Neural crest cell (in vitro differentiated cells): ENCODE data around the gene RDH5. TPM values are rescaled to one million over a fixed set of nuclear protein-coding genes. Genes with fewer than 3 reads are reported as not detected.

Experiments used
- DNase-seq: peaks from one replicate; pipeline ENCODE4 v3.0.0; 2021; ENCODE audit warnings: low read depth, mixed read lengths, low spot score
- H3K27ac Mint-ChIP-seq: one replicate; pipeline ENCODE4 v1.8.0; 2021; ENCODE audit warnings: mild to moderate bottlenecking, mixed read lengths; ENCODE audit not compliant: unreplicated experiment
- H3K27me3 Mint-ChIP-seq: 2 replicates; pipeline ENCODE4 v1.8.0; 2021; ENCODE audit warnings: low read depth, mild to moderate bottlenecking, mixed read lengths
- H3K36me3 Mint-ChIP-seq: 2 replicates; pipeline ENCODE4 v1.8.0; 2021; ENCODE audit warnings: low read depth, mild to moderate bottlenecking, mixed read lengths
- H3K4me1 Mint-ChIP-seq: 2 replicates; pipeline ENCODE4 v1.8.0; 2021; ENCODE audit warnings: mixed read lengths
- H3K4me3 Mint-ChIP-seq: one replicate; pipeline ENCODE4 v1.8.0; 2021; ENCODE audit warnings: mild to moderate bottlenecking, mixed read lengths
- H3K9me3 Mint-ChIP-seq: 2 replicates; pipeline ENCODE4 v1.8.0; 2021; ENCODE audit warnings: mixed read lengths
- total RNA-seq: library from RNA; stranded (reverse); gene quantifications from 2 replicates; pipeline ENCODE4 v1.2.1, GENCODE V29; 2021
- TF ChIP-seq, protein P1 (sequence below): fragments of 200-600 bp; sonication (generic); conservative IDR thresholded peaks from 2 replicates; pipeline ENCODE4 v1.5.0; 2021; ENCODE audit warnings: antibody characterized with exemption, mild to moderate bottlenecking

RDH5 gene
- total RNA-seq, 1 donor from 2014 or later = 14.2 TPM

GRCh38 chr12:55771736-55772135 lies 51.5 kb downstream of the RDH5 start:
- no peak for DNase-seq
- peaks cover 18% of the 10 kb centered on the region for H3K36me3 Mint-ChIP-seq
- no peaks in the 10 kb centered on the region for H3K9me3 Mint-ChIP-seq
- H3K27ac Mint-ChIP-seq = no peak overlapping the region
- H3K4me3 Mint-ChIP-seq = no peak overlapping the region
- no peaks in the 10 kb centered on the region for H3K27me3 Mint-ChIP-seq
- H3K4me1 Mint-ChIP-seq = peaks cover 20% of the 10 kb centered on the region
- TF ChIP-seq, protein P1, sequence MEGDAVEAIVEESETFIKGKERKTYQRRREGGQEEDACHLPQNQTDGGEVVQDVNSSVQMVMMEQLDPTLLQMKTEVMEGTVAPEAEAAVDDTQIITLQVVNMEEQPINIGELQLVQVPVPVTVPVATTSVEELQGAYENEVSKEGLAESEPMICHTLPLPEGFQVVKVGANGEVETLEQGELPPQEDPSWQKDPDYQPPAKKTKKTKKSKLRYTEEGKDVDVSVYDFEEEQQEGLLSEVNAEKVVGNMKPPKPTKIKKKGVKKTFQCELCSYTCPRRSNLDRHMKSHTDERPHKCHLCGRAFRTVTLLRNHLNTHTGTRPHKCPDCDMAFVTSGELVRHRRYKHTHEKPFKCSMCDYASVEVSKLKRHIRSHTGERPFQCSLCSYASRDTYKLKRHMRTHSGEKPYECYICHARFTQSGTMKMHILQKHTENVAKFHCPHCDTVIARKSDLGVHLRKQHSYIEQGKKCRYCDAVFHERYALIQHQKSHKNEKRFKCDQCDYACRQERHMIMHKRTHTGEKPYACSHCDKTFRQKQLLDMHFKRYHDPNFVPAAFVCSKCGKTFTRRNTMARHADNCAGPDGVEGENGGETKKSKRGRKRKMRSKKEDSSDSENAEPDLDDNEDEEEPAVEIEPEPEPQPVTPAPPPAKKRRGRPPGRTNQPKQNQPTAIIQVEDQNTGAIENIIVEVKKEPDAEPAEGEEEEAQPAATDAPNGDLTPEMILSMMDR = no peak

Other genes starting within 250 kb of the RDH5 start
- not detected in 2 replicates for gene OR6C68, start 228.0 kb upstream of the RDH5 start, total RNA-seq
- gene OR6C4, start 170.8 kb upstream of the RDH5 start, total RNA-seq = not detected in 2 replicates
- gene OR2AP1, start 147.9 kb upstream of the RDH5 start, total RNA-seq = not detected in 2 replicates
- gene OR10P1, start 83.5 kb upstream of the RDH5 start, total RNA-seq = not detected in 2 replicates
- gene ITGA7, start 12.5 kb upstream of the RDH5 start, total RNA-seq = 57.9 and 63.7 TPM in 2 replicates
- gene BLOC1S1, start 4.3 kb upstream of the RDH5 start, total RNA-seq = 105 and 111 TPM in 2 replicates
- gene CD63, start 8.6 kb downstream of the RDH5 start, total RNA-seq = 535 and 560 TPM in 2 replicates
- 66.6 and 67.0 TPM in 2 replicates for gene GDF11, start 22.7 kb downstream of the RDH5 start, total RNA-seq
- gene SARNP, start 97.3 kb downstream of the RDH5 start, total RNA-seq = 121 and 123 TPM in 2 replicates
- gene ORMDL2, start 97.6 kb downstream of the RDH5 start, total RNA-seq = 32.6 and 33.3 TPM in 2 replicates
- 35.3 and 40.3 TPM in 2 replicates for gene DNAJC14, start 109.2 kb downstream of the RDH5 start, total RNA-seq
- not detected in 2 replicates for gene MMP19, start 122.5 kb downstream of the RDH5 start, total RNA-seq
- gene PYM1, start 207.5 kb downstream of the RDH5 start, total RNA-seq = 54.0 and 56.8 TPM in 2 replicates
- 17.1 and 18.8 TPM in 2 replicates for gene DGKA, start 210.8 kb downstream of the RDH5 start, total RNA-seq
- 36.9 and 39.9 TPM in 2 replicates for gene PMEL, start 245.6 kb downstream of the RDH5 start, total RNA-seq
- 125 TPM in 2 replicates for gene CDK2, start 246.4 kb downstream of the RDH5 start, total RNA-seq